Urothelium cell line (cell line): Measurements from ENCODE around the gene CECR2.
"Not testable (repeated sequence)": the region's sequence is repeated elsewhere in the genome, so short reads cannot be mapped to it uniquely, and the experiment has no call there.

Source experiments
- DNase-seq: peaks from one replicate; pipeline ENCODE4 v3.0.0; 2011; ENCODE audit warnings: low spot score, mixed read lengths
- FAIRE-seq: peaks from 2 replicates; lab custom pipeline; 2011; peaks lifted over from hg19 to GRCh38; lab: Jason Lieb, UNC

CECR2 gene

GRCh38 chr22:17562906-17563870, 193.9 kb downstream of the CECR2 start, which contains the start of gene SLC25A18:
SLC25A18 (plus strand) TSS chr22:17563498; CDS start chr22:17579945, 16,447 bp downstream.
- no peak for FAIRE-seq
- no peak for DNase-seq

DNA sequence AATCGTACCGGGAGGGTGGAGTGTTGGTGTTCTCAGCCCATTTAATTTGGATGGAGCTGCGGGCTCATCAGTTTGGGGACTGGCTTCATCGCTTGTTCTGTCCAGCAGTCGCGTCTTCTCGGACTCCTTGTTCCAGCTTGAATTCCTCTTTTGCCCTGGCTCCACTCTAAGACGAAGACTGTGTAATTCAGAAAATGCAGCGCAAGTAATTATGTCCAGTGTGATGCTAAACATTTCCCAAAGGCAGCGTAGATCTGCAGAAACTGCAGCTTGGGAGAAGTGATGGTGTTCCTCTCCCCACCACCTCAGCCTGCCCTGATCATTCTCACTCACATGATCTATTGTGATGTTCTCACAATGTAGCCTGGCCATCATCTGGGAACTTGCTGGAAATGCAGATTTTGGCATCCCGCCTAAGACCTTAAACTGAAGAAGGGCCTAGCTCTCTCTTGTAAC, 194.7 kb downstream of the CECR2 start:
- DNase-seq: no peak
- FAIRE-seq: no peak

DNA sequence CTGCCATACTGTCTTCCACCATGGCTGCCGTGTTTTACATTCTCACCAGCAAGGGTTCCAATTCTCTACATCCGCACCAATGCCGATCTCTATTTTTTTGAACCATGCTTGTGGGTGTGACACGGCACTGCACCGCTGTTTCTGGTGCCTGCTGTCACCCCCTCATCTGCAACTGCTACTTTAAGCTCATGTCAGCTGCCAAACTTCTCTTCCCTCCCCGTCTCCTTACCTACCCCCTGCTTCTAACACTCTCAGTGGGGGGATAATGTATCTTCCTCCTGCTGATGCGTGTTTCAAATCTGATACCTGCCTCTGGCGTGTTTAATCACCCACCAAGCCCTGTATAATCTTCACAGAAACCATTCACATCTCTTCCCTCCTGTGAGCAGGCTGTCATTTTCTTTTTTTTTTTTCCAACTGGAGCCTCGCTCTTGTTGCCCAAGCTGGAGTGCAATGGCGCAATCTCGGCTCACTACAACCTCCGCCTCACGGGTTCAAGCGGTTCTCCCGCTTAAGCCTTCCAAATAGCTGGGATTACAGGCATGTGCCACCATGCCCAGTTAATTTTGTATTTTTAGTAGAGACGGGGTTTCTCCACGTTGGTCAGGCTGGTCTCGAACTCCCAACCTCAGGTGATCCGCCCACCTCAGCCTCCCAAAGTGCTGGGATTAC, 196.9 kb downstream of the CECR2 start:
- not testable (repeated sequence) for DNase-seq, FAIRE-seq

DNA sequence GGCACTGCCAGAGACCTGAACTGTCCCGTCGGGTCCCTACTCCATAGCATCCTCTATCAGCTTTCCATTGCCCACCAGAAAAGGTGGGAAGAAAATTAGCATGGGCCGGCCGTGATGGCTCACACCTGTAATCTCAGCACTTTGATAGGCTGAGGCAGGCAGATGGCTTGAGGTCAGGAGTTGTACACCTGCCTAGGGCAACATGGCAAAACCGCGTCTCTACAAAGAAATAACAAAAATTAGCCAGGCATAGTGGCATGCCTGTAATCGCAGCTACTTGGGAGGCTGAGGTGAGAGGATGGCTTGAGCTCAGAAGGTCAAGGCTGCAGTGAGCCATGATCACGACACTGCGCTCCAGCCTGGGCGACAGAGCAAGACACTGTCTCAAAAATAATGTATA, 197.5 kb downstream of the CECR2 start:
- FAIRE-seq: no peak
- DNase-seq: no peak

DNA sequence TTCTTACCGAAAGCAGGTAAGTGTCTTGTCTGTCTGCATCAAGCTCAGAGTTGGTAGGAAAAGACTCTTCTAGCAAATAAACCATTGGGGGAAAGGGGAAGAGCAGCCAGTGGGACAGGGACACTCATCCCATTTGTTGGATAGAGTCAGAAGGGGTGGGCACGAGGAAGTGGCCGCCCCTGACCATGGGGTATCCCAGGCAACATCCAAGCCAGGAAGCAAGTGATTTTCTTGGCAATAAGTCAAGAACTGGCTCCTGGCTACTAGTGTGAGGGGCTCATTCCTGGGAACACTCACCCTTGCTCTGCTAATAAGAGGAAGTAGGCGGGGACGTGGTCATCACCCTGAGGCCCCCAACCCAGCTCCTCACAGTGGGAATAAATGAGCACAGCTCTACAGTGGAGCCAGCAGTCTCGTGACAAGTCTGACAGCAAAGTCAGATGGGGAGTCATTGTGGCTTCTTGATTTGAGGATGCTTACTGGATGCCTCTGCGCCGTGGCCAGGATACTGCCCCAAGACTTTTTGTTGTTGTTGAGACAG, 200.8 kb downstream of the CECR2 start:
- FAIRE-seq (no peak), DNase-seq (no peak)

GRCh38 chr22:17570851-17571631, 201.8 kb downstream of the CECR2 start:
- DNase-seq (no peak), FAIRE-seq (no peak)

DNA sequence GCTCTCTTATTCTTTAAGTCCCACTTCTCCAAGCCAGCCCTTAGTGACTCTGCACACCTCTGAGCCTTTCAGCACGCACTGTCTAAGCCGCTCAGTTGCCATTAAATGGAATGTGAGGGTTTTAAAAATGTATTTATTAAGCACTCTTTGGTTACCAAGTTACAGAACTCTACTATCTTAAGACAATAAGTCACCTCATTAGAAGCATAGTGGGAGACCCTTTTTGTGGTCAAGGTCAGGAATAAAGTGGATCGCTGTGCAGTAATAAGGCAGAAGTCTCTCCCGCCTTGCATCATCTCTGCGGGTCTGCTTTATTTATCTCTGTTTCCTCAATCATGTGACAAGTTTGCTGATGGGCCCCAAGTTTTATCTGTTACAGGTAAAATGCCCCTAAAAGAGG, 205.9 kb downstream of the CECR2 start:
- DNase-seq (no peak), FAIRE-seq (no peak)

GRCh38 chr22:17575681-17576080, 206.4 kb downstream of the CECR2 start:
- FAIRE-seq (no peak), DNase-seq (no peak)

DNA sequence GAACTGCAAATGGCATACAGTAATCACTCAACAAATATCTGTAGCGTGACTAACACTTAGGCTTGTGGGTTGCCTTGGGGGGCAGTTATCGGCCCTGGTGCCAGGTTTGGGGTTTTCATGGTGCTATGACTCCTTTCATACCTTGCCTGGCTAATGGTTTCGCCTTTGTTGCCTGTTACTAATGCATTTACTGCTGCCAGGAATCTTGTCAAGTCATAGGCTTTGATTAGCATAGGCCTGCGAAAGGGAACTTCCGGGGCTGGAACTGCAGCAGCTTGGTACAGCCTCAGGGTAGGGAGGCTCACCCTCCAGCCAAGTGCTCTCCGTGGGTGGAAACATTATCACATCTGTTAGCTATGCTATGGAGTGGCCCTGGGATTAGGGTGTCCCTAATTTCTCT, 207.2 kb downstream of the CECR2 start:
- FAIRE-seq: no peak

GRCh38 chr22:17578136-17578754, 209.0 kb downstream of the CECR2 start:
- FAIRE-seq (no peak), DNase-seq (no peak)

More for the DNA sequence above, 207.2 kb downstream of the CECR2 start:
- peak; percentile 35 for DNase-seq

DNA sequence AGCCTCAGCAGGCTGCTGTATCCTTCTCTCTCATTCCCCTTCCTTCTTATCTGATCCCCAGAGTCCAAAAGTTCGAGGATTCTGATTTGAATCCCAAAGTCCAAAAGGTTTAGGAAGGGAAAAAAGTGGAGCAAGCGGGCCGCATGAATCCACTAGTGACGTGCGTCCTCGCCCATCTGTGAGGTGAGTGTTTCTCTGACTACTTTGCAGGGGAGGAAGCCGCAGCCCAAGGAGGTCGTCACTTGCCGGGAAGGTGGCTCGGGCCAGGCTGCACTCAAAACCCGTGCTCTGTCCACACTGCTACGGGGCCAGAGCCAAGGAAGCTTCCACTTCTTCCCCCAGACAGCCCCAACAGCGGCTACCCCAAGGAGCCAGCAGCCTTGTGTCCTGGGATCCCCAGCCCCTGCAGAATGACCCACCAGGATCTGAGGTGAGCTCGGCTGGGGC, 210.3 kb downstream of the CECR2 start:
- no peak for FAIRE-seq
- DNase-seq: no peak

DNA sequence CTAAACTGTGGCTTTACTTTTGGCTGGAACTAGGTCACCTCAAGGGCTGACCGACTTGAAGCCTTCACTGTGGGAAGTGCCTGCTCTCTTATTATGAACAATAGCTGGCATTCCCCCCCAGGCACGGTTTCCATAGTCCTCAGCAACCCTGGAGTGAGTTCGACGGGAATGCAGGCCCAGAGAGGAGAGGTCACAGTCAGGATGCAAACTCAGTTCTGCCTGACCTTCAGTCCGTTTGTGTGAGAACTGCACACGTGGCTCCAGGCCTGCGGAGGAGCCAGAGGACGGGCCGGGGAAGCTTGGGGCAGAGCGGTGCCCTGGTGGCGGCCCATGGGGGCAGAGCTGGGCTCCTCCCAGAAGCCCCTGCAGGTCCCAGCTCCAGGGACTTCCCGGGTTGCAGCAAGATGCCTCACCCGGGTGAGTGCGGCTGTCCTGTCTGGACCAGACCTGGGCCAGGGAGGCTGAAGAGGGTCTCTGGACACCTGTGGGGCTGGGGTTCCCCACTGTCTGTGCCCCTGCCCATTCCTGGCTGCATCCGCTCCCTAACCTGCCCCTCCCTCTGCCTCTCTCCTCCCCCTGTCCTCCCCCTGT, 211.3 kb downstream of the CECR2 start:
- no peak for FAIRE-seq
- no peak for DNase-seq

GRCh38 chr22:17581056-17581455, 211.8 kb downstream of the CECR2 start:
- FAIRE-seq: no peak
- no peak for DNase-seq

DNA sequence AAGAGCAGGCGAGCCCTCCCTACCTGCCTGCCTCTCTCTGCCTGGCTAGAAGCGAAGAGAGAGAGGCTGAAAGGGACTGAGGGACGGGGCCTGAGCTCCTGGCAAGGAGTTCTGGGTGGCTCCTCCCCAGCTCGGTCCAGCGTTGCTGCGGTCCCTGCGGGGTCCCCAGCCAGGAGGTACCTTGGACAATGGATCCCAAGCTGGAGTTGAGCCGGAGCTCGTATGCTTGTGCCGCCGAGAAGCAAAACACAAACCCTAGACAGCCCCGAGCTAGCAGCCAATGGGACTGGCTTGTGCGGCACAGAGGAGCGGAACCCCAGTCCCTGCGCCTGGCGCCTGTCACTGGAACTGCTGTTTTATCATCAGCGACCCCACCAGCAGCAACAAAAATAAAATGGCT, 212.4 kb downstream of the CECR2 start:
- DNase-seq (no peak), FAIRE-seq (no peak)

- DNase-seq: no peak
- no peak for FAIRE-seq
Measured at GRCh38 chr22:17583151-17583550, 213.9 kb downstream of the CECR2 start.

- FAIRE-seq: no peak
Measured at GRCh38 chr22:17586831-17587440, 217.7 kb downstream of the CECR2 start.

GRCh38 chr22:17587629-17588028, 218.4 kb downstream of the CECR2 start:
- DNase-seq (no peak), FAIRE-seq (no peak)

More at GRCh38 chr22:17586831-17587440, 217.7 kb downstream of the CECR2 start:
- no peak for DNase-seq

DNA sequence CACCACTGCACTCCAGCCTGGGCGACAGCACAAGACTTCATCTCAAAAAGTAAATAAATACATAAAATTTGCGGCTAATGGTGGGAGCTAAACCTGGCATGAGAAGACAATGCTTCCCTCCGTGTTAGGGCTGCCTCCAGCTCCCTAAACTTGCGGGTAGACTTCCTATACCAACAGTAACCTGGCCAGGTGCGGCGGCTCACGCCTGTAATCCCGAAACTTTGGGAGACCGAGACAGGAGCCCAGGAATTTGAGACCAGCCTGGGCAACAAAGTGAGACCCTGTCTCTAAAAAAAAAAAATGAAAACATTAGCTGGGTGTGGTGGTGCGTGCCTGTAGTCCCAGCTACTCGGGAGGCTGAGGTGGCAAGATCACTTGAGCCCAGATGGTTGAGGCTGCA, 219.3 kb downstream of the CECR2 start:
- no peak for FAIRE-seq
- DNase-seq: no peak

DNA sequence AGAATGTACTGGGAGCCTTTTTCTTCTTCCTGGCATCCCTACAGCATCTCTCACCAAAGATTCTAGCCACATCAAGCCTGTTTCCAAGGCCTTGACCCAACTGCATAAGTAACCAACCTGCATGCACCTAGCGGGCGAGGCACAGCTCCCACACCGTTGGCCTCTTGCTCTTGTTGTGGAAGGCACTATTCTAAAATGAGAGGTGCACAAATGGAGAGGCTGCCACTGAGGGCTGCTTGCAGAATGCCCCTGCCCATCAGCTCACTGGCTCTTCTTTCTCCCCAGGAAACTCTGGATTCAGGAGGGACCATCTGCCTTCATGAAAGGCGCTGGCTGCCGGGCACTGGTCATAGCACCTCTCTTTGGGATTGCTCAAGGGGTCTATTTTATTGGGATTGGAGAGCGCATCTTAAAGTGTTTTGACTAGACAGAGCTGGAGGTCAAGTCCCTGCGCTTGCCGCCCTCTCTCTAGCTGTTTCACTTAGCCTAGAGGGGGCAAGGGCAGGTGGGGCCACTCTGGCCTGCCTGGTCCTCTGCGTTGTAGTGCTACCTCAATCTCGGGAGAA, 220.6 kb downstream of the CECR2 start:
- DNase-seq: no peak
- no peak for FAIRE-seq
